OCI-LY1 (cell line): ENCODE results near the gene SCFD1.

Experiments
- H2AFZ ChIP-seq: fragments of 200-600 bp; sonication (generic), shearing (Covaris generic); 2 replicates; pipeline ENCODE4 v1.6.0; 2014; ENCODE audit warnings: antibody characterized with exemption, mild to moderate bottlenecking, low read length
- H3F3A ChIP-seq: fragments of 200-600 bp; sonication (generic), shearing (Covaris generic); 2 replicates; pipeline ENCODE4 v1.6.0; 2014; ENCODE audit warnings: mild to moderate bottlenecking, antibody characterized with exemption, low read length, moderate library complexity; ENCODE audit not compliant: insufficient read depth
- H3K27ac ChIP-seq: fragments of 200-600 bp; sonication (generic); 2 replicates; pipeline ENCODE4 v1.5.1; 2014; ENCODE audit warnings: low read length, mixed run types, mild to moderate bottlenecking, low read depth; ENCODE audit not compliant: poor library complexity, severe bottlenecking
- H3K27me3 ChIP-seq: fragments of 200-600 bp; sonication (generic); 2 replicates; pipeline ENCODE4 v1.6.0; 2014; ENCODE audit warnings: antibody characterized with exemption, mild to moderate bottlenecking, low read length, moderate library complexity; ENCODE audit not compliant: insufficient read depth
- H3K36me3 ChIP-seq: fragments of 200-600 bp; sonication (generic); 2 replicates; pipeline ENCODE4 v1.6.1; 2014; ENCODE audit warnings: mild to moderate bottlenecking, antibody characterized with exemption, low read length, moderate library complexity, mixed read lengths; ENCODE audit not compliant: insufficient read depth
- H3K4me1 ChIP-seq: fragments of 200-600 bp; sonication (generic); 2 replicates; pipeline ENCODE4 v1.5.1; 2014; ENCODE audit warnings: mild to moderate bottlenecking, low read length, moderate library complexity; ENCODE audit not compliant: insufficient read depth, severe bottlenecking
- H3K4me2 ChIP-seq: fragments of 200-600 bp; sonication (generic), shearing (Covaris generic); 2 replicates; pipeline ENCODE4 v1.6.1; 2014; ENCODE audit warnings: low read length
- H3K4me3 ChIP-seq: fragments of 200-600 bp; sonication (generic); 2 replicates; pipeline ENCODE4 v1.5.1; 2014; ENCODE audit warnings: low read length, low read depth, mild to moderate bottlenecking, mixed read lengths; ENCODE audit not compliant: poor library complexity, severe bottlenecking
- H3K79me2 ChIP-seq: fragments of 200-600 bp; shearing (Covaris generic); 2 replicates; pipeline ENCODE4 v1.6.1; 2016; ENCODE audit warnings: mixed run types, low read length, mixed read lengths; ENCODE audit not compliant: insufficient read depth
- H3K9ac ChIP-seq: fragments of 200-600 bp; sonication (generic), shearing (Covaris generic); 2 replicates; pipeline ENCODE4 v1.6.1; 2014; ENCODE audit warnings: mild to moderate bottlenecking, low read length, mixed read lengths
- H3K9me2 ChIP-seq: fragments of 200-600 bp; sonication (generic), shearing (Covaris generic); 2 replicates; pipeline ENCODE4 v1.6.1; 2014; ENCODE audit warnings: low read depth, mild to moderate bottlenecking, low read length, mixed read lengths
- H3K9me3 ChIP-seq: fragments of 200-600 bp; shearing (Covaris generic); 2 replicates; pipeline ENCODE4 v1.6.1; 2014; ENCODE audit warnings: low read length, mixed read lengths
- H4K20me1 ChIP-seq: fragments of 200-600 bp; sonication (generic), shearing (Covaris generic); 2 replicates; pipeline ENCODE4 v1.6.0; 2016; ENCODE audit warnings: mild to moderate bottlenecking, low read length; ENCODE audit not compliant: insufficient read depth
- EZH2 ChIP-seq: fragments of 200-600 bp; sonication (generic), shearing (Covaris generic); IDR thresholded peaks from 2 replicates; pipeline ENCODE4 v1.8.0; 2017; ENCODE audit warnings: borderline replicate concordance, mixed run types, mild to moderate bottlenecking, antibody characterized with exemption, low read length, moderate library complexity, mixed read lengths
- TF ChIP-seq, protein P1 (sequence below): fragments of 200-600 bp; sonication (generic), shearing (Covaris generic); IDR thresholded peaks from 2 replicates; pipeline ENCODE4 v1.5.1; 2017; ENCODE audit warnings: mild to moderate bottlenecking, antibody characterized with exemption, low read length, moderate library complexity, mixed read lengths

SCFD1 gene

DNA sequence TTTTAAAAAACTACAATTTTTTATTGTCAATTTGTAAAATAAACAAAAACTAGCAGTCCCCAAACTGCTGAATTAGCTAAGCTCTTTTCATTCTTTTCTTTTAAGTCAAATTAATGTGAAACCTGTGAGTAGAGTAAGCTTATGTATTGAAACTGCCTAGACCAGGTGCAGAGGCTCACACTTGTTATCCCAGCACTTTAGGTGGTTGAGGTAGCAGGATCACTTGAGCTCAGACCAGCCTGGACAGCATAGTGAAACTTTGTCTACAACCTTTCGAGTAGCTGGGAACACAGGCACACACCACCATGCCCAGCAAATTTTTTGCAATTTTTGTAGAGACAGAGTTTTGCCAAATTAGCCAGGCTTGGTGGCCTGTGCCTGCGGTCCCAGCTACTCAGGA lies 26.4 kb downstream of the SCFD1 start:
- Histone ChIP-seq H4K20me1 (no peaks in the 10 kb centered on the region), H3K79me2 (no peaks in the 10 kb centered on the region), H3K27me3 (no peaks in the 10 kb centered on the region), H3F3A (no peaks in the 10 kb centered on the region), H3K27ac (no peak overlapping the region), H3K36me3 (peaks cover 78% of the 10 kb centered on the region), H3K9me2 (no peaks in the 10 kb centered on the region), H3K9me3 (peaks cover 3% of the 10 kb centered on the region; the same call in 1 of the 2 replicates), H3K4me2 (no peak overlapping the region), H3K9ac (no peak overlapping the region), H2AFZ (no peak overlapping the region), H3K4me3 (no peak overlapping the region), H3K4me1 (no peaks in the 10 kb centered on the region)
- TF ChIP-seq, protein P1, sequence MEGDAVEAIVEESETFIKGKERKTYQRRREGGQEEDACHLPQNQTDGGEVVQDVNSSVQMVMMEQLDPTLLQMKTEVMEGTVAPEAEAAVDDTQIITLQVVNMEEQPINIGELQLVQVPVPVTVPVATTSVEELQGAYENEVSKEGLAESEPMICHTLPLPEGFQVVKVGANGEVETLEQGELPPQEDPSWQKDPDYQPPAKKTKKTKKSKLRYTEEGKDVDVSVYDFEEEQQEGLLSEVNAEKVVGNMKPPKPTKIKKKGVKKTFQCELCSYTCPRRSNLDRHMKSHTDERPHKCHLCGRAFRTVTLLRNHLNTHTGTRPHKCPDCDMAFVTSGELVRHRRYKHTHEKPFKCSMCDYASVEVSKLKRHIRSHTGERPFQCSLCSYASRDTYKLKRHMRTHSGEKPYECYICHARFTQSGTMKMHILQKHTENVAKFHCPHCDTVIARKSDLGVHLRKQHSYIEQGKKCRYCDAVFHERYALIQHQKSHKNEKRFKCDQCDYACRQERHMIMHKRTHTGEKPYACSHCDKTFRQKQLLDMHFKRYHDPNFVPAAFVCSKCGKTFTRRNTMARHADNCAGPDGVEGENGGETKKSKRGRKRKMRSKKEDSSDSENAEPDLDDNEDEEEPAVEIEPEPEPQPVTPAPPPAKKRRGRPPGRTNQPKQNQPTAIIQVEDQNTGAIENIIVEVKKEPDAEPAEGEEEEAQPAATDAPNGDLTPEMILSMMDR = no peak
- TF ChIP-seq EZH2 = no peak

- no peaks in the 10 kb centered on the region for H3K9me2 ChIP-seq
- no peak overlapping the region for H2AFZ ChIP-seq
- H3F3A ChIP-seq = no peaks in the 10 kb centered on the region
- no peak overlapping the region for H3K27ac ChIP-seq
- H3K79me2 ChIP-seq = no peaks in the 10 kb centered on the region
- no peaks in the 10 kb centered on the region for H3K27me3 ChIP-seq
- no peak overlapping the region for H3K4me2 ChIP-seq
- no peaks in the 10 kb centered on the region for H3K4me1 ChIP-seq
- H3K36me3 ChIP-seq = peaks cover 77% of the 10 kb centered on the region
- no peaks in the 10 kb centered on the region for H4K20me1 ChIP-seq
- H3K9ac ChIP-seq = no peak overlapping the region
- TF ChIP-seq EZH2 = no peak
- no peaks in the 10 kb centered on the region for H3K9me3 ChIP-seq
- no peak overlapping the region for H3K4me3 ChIP-seq
Measured at GRCh38 chr14:30651937-30652336, 29.8 kb downstream of the SCFD1 start.

GRCh38 chr14:30655124-30655523 lies 33.0 kb downstream of the SCFD1 start:
- Histone ChIP-seq H3K79me2 (no peaks in the 10 kb centered on the region), H3K36me3 (peaks cover 83% of the 10 kb centered on the region)

GRCh38 chr14:30655658-30656057 lies 33.5 kb downstream of the SCFD1 start:
- H2AFZ ChIP-seq = no peak overlapping the region
- H3K36me3 ChIP-seq = peaks cover 83% of the 10 kb centered on the region

More at GRCh38 chr14:30655124-30655523, 33.0 kb downstream of the SCFD1 start:
- no peak overlapping the region for H3K27ac ChIP-seq
- TF ChIP-seq EZH2 = no peak
- TF ChIP-seq, protein P1 = no peak
- H3K4me2 ChIP-seq = no peak overlapping the region
- H3K9me2 ChIP-seq = no peaks in the 10 kb centered on the region
- H2AFZ ChIP-seq = no peak overlapping the region
- H3K9ac ChIP-seq = no peak overlapping the region
- no peaks in the 10 kb centered on the region for H3F3A ChIP-seq
- no peaks in the 10 kb centered on the region for H3K4me1 ChIP-seq
- no peaks in the 10 kb centered on the region for H3K27me3 ChIP-seq
- H3K4me3 ChIP-seq = no peak overlapping the region
- H4K20me1 ChIP-seq = no peaks in the 10 kb centered on the region
- no peaks in the 10 kb centered on the region for H3K9me3 ChIP-seq

More at GRCh38 chr14:30655658-30656057, 33.5 kb downstream of the SCFD1 start:
- Histone ChIP-seq H3K79me2 (no peaks in the 10 kb centered on the region), H3K27ac (no peak overlapping the region), H3F3A (no peaks in the 10 kb centered on the region), H3K4me2 (no peak overlapping the region), H3K4me1 (no peaks in the 10 kb centered on the region), H3K9ac (no peak overlapping the region), H3K4me3 (no peak overlapping the region), H3K9me3 (no peaks in the 10 kb centered on the region), H3K27me3 (no peaks in the 10 kb centered on the region), H4K20me1 (no peaks in the 10 kb centered on the region), H3K9me2 (no peaks in the 10 kb centered on the region)
- TF ChIP-seq, protein P1 = no peak
- TF ChIP-seq EZH2 = no peak
